ENCODE results near the gene SPNS2. TPM values are rescaled to one million over a fixed set of nuclear protein-coding genes. Genes with fewer than 3 reads are reported as not detected.

Gene SPNS2
- total and polyA plus RNA-seq, 9 donors, result 0.48 to 12.7 (median 4.2) TPM

GRCh38 chr17:4519361-4519788, 20.7 kb downstream of the SPNS2 start:
- no peak overlapping the region for H3K27ac ChIP-seq
- intact Hi-C loops (cut with DNase I), result no loop called here
- H3K4me1 ChIP-seq (ENCODE audit: insufficient read depth), result no peaks in the 10 kb centered on the region
- TF ChIP-seq, protein P1, sequence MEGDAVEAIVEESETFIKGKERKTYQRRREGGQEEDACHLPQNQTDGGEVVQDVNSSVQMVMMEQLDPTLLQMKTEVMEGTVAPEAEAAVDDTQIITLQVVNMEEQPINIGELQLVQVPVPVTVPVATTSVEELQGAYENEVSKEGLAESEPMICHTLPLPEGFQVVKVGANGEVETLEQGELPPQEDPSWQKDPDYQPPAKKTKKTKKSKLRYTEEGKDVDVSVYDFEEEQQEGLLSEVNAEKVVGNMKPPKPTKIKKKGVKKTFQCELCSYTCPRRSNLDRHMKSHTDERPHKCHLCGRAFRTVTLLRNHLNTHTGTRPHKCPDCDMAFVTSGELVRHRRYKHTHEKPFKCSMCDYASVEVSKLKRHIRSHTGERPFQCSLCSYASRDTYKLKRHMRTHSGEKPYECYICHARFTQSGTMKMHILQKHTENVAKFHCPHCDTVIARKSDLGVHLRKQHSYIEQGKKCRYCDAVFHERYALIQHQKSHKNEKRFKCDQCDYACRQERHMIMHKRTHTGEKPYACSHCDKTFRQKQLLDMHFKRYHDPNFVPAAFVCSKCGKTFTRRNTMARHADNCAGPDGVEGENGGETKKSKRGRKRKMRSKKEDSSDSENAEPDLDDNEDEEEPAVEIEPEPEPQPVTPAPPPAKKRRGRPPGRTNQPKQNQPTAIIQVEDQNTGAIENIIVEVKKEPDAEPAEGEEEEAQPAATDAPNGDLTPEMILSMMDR (IDR thresholded peaks at IDR 0.05), result no peak
- TF ChIP-seq EP300 (IDR thresholded peaks at IDR 0.05) (no peak), POLR2A (IDR thresholded peaks at IDR 0.05) (no peak)
- DNase-seq, result peak in 2 of 5 donors; percentile 38 to 53
- H3K36me3 ChIP-seq, result no peaks in the 10 kb centered on the region
- WGBS, 3 donors, result 58 to 72% (median 65%) methylated on average over 14 of the region's 14 CpGs
- H3K27me3 ChIP-seq, result no peaks in the 10 kb centered on the region
- H3K9me3 ChIP-seq, result no peaks in the 10 kb centered on the region
- H3K4me3 ChIP-seq, result no peak overlapping the region

- TF ChIP-seq POLR2A (IDR thresholded peaks at IDR 0.05), result no peak
- TF ChIP-seq, protein P1 (IDR thresholded peaks at IDR 0.05), result no peak
- no peak for TF ChIP-seq EP300 (IDR thresholded peaks at IDR 0.05)
- no peak for DNase-seq
- Histone ChIP-seq H3K27me3 (no peaks in the 10 kb centered on the region), H3K36me3 (no peaks in the 10 kb centered on the region), H3K4me1 (ENCODE audit: insufficient read depth) (no peaks in the 10 kb centered on the region), H3K4me3 (no peak overlapping the region), H3K9me3 (no peaks in the 10 kb centered on the region), H3K27ac (no peak overlapping the region)
- intact Hi-C loops (cut with DNase I), result no loop called here
- WGBS, 3 donors, result 87 to 93% (median 87%) methylated on average over 19 of the region's 19 CpGs
Measured at GRCh38 chr17:4520060-4520893, 21.6 kb downstream of the SPNS2 start.

GRCh38 chr17:4520894-4521600, 22.4 kb downstream of the SPNS2 start:
- intact Hi-C loops (cut with DNase I), result no loop called here
- H3K27me3 ChIP-seq, result no peaks in the 10 kb centered on the region
- 88 to 89% (median 89%) methylated on average over 8 of the region's 8 CpGs for WGBS, 3 donors

DNA sequence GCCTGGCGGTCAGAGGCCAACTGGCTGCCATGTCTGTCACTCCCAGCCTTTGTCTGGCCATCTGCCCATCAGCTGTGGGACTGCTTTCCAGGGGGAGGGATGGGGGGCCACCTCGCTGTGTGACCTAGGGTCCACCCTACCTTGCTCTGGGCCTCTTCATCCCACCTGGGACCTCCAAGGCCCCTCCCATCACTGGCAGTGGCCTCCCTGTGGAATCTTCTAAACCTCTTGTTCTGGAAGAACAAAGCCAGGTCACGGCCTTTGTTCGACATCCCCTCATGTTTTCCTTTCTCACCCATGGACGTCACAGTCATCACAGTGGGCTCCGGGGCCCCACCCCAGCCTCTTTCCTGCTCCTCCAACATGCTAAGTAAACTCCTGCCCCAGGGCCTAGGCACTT, 24.0 kb downstream of the SPNS2 start:
- no peaks in the 10 kb centered on the region for H3K36me3 ChIP-seq
- no peaks in the 10 kb centered on the region for H3K9me3 ChIP-seq
- TF ChIP-seq EP300 (IDR thresholded peaks at IDR 0.05), result no peak
- TF ChIP-seq, protein P1 (IDR thresholded peaks at IDR 0.05), result no peak
- no peak for TF ChIP-seq POLR2A (IDR thresholded peaks at IDR 0.05)
- no peaks in the 10 kb centered on the region for H3K4me1 ChIP-seq (ENCODE audit: insufficient read depth)
- no peak overlapping the region for H3K4me3 ChIP-seq
- no peaks in the 10 kb centered on the region for H3K27me3 ChIP-seq
- H3K27ac ChIP-seq, result no peak overlapping the region
- intact Hi-C loops (cut with DNase I), result no loop called here
- 76 to 80% (median 78%) methylated on average over 6 of the region's 6 CpGs for WGBS, 3 donors
- peak in 1 of 5 donors; percentile 26 for DNase-seq

More at GRCh38 chr17:4520894-4521600, 22.4 kb downstream of the SPNS2 start:
- no peak for DNase-seq
- Histone ChIP-seq H3K27ac (no peak overlapping the region), H3K4me1 (ENCODE audit: insufficient read depth) (no peaks in the 10 kb centered on the region), H3K9me3 (no peaks in the 10 kb centered on the region), H3K36me3 (no peaks in the 10 kb centered on the region), H3K4me3 (no peak overlapping the region)
- TF ChIP-seq POLR2A (IDR thresholded peaks at IDR 0.05), result no peak
- no peak for TF ChIP-seq EP300 (IDR thresholded peaks at IDR 0.05)
- TF ChIP-seq, protein P1 (IDR thresholded peaks at IDR 0.05), result no peak
